ENCODE results near the gene PHLDA3. TPM values are rescaled to one million over a fixed set of nuclear protein-coding genes. Genes with fewer than 3 reads are reported as not detected.

PHLDA3 gene
- total and polyA plus RNA-seq, 8 donors: 11.1 to 82.7 (median 18.1) TPM

DNA sequence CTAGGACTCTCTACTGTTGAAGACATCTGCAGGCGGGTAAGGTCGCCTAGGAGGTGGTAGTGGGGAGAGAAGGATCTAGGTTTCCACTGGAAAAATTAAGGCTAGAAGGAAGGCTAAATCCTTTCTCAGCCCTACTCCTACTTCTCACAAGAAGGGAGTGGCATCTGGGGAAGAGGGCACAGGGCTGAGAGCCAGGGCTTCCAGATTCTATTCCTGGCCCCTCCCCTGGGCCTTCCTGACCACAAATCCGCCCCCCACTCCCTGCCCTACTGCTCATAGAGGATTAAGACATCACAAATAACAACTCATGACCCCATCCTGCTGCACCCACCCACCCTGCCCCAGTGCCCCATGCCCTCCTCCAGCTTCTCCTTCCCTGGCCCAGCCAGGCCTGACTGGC is 2.5 kb downstream of the PHLDA3 start:
- H3K27me3 ChIP-seq: peaks cover 0 to 32% of the 10 kb centered on the region in 2 donors
- peak overlapping the region; percentile 39 to 61 for H3K27ac ChIP-seq
- intact Hi-C loops (cut with DNase I): no loop called here

GRCh38 chr1:201465698-201466290 is 3.2 kb downstream of the PHLDA3 start:
- peaks cover 0 to 19% of the 10 kb centered on the region in 2 donors for H3K36me3 ChIP-seq
- intact Hi-C loops (cut with DNase I): no loop called here
- peaks cover 0 to 30% of the 10 kb centered on the region in 2 donors for H3K27me3 ChIP-seq
- TF ChIP-seq, protein P1, sequence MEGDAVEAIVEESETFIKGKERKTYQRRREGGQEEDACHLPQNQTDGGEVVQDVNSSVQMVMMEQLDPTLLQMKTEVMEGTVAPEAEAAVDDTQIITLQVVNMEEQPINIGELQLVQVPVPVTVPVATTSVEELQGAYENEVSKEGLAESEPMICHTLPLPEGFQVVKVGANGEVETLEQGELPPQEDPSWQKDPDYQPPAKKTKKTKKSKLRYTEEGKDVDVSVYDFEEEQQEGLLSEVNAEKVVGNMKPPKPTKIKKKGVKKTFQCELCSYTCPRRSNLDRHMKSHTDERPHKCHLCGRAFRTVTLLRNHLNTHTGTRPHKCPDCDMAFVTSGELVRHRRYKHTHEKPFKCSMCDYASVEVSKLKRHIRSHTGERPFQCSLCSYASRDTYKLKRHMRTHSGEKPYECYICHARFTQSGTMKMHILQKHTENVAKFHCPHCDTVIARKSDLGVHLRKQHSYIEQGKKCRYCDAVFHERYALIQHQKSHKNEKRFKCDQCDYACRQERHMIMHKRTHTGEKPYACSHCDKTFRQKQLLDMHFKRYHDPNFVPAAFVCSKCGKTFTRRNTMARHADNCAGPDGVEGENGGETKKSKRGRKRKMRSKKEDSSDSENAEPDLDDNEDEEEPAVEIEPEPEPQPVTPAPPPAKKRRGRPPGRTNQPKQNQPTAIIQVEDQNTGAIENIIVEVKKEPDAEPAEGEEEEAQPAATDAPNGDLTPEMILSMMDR (IDR thresholded peaks at IDR 0.05): no peak
- H3K4me3 ChIP-seq: peak overlapping the region; percentile 31 to 58
- no peaks in the 10 kb centered on the region for H3K9me3 ChIP-seq
- H3K27ac ChIP-seq: peak overlapping the region in 1 of 2 donors; percentile 39
- no peak for DNase-seq
- no peak for ATAC-seq
- H3K4me1 ChIP-seq: peaks cover 34 to 57% of the 10 kb centered on the region in 2 donors

More for the DNA sequence above, 2.5 kb downstream of the PHLDA3 start:
- Histone ChIP-seq H3K4me3 (peak overlapping the region; percentile 31 to 58), H3K9me3 (no peaks in the 10 kb centered on the region), H3K4me1 (peaks cover 28 to 51% of the 10 kb centered on the region in 2 donors), H3K36me3 (peaks cover 0 to 19% of the 10 kb centered on the region in 2 donors)
- peak in 1 of 4 donors; percentile 80 for DNase-seq
- TF ChIP-seq, protein P1 (IDR thresholded peaks at IDR 0.05): no peak
- peak; percentile 38 for ATAC-seq

DNA sequence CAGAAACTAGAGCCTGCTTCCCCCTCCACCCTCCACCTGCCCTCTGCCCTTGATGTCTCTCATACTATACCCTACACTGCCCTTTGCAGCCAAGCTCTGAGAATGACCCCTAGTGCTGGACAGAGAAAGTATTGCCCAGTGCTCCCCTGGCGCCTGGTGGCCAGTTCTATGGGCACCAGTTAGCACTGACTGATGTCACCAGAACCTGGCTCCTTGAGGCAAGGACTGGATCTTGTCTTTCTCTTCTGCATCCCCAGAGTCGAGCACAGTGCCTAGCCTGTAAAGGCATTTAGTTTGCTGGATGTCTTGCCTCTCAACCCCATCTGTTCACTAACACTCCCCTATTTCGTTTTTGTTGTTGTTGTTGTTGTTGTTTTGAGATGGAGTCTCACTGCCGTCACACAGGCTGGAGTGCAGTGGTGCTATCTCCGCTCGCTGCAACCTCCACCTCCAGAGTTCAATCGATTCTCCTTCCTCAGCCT is 5.9 kb downstream of the PHLDA3 start:
- peaks cover 28 to 47% of the 10 kb centered on the region in 2 donors for H3K4me1 ChIP-seq
- H3K36me3 ChIP-seq: peaks cover 0 to 19% of the 10 kb centered on the region in 2 donors
- DNase-seq (no peak), ATAC-seq (peak; percentile 22)
- TF ChIP-seq, protein P1 (IDR thresholded peaks at IDR 0.05): peak in 1 of 2 donors; percentile 24
- peak overlapping the region; percentile 64 to 92 for H3K27ac ChIP-seq
- H3K9me3 ChIP-seq: no peaks in the 10 kb centered on the region
- intact Hi-C loops (cut with DNase I): no loop called here
- peaks cover 0 to 5% of the 10 kb centered on the region in 2 donors for H3K27me3 ChIP-seq
- no peak overlapping the region for H3K4me3 ChIP-seq

DNA sequence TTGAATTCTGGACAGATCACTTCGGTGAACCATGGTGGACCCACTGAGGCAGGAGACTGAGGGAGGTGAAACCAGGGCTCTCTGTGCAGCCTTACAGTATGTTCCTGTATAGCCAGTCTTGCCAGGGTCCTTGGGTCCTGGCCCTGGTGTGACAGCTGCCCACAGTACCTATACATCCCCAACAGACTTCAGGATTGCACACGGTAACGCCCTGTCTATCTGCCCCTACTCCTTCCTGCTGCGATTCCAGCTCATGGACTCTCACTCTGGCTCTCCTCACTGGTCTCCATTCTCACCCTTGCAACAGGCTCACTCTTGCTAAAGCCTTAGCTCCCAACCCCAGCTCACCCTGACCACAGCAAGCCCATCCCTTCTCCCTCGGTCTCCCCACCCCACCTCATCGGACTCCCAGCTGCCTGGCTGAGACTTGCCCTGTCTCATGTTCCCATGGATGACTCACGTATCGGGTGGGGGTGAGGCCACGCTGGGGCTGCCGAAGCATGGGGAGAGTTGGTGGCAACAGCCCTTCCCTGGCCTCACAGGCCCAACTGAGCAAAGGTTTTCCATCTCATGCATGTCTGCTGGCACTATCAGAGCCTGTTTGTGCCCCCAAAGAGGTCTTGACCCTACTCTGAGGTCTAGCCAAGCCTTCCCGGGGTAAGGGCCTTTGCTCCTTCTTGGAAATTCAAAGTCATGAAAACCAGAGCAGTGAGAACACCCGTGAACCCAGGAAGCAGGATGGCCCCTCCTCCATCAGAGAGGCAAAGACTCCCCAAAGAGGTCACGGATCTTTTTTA is 7.1 kb downstream of the PHLDA3 start:
- DNase-seq (peak in 2 of 4 donors; percentile 88 to 89), ATAC-seq (peak; percentile 69)
- intact Hi-C loops (cut with DNase I): no loop called here
- TF ChIP-seq, protein P1 (IDR thresholded peaks at IDR 0.05): no peak
- Histone ChIP-seq H3K27me3 (no peaks in the 10 kb centered on the region), H3K9me3 (no peaks in the 10 kb centered on the region), H3K4me3 (no peak overlapping the region), H3K4me1 (peaks cover 34 to 47% of the 10 kb centered on the region in 2 donors), H3K36me3 (peaks cover 0 to 19% of the 10 kb centered on the region in 2 donors), H3K27ac (peak overlapping the region; percentile 64 to 92)

All from left lung (tissue), 10 donors.